ENCODE results near the gene PLP1.
A peak's percentile ranks its signal among the peaks of the same experiment; 100 is the strongest.

- TF ChIP-seq POLR2A (IDR thresholded peaks at IDR 0.05; ENCODE audit: low read depth, low read length): no peak
- TF ChIP-seq, protein P1, sequence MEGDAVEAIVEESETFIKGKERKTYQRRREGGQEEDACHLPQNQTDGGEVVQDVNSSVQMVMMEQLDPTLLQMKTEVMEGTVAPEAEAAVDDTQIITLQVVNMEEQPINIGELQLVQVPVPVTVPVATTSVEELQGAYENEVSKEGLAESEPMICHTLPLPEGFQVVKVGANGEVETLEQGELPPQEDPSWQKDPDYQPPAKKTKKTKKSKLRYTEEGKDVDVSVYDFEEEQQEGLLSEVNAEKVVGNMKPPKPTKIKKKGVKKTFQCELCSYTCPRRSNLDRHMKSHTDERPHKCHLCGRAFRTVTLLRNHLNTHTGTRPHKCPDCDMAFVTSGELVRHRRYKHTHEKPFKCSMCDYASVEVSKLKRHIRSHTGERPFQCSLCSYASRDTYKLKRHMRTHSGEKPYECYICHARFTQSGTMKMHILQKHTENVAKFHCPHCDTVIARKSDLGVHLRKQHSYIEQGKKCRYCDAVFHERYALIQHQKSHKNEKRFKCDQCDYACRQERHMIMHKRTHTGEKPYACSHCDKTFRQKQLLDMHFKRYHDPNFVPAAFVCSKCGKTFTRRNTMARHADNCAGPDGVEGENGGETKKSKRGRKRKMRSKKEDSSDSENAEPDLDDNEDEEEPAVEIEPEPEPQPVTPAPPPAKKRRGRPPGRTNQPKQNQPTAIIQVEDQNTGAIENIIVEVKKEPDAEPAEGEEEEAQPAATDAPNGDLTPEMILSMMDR (IDR thresholded peaks at IDR 0.05; ENCODE audit: extremely low read depth in 1 of 2, insufficient read depth in 1 of 2, low read depth in 1 of 2, low read length in 2 of 2): peak in 1 of 2 donors; percentile 18
- TF ChIP-seq POLR2AphosphoS5 (IDR thresholded peaks at IDR 0.05; ENCODE audit: insufficient read depth, low read depth, low read length): no peak
These were observed 40.9 kb downstream of the PLP1 start for GRCh38 chrX:103817502-103817901.

Data from endothelial cell of umbilical vein (primary cell).